ENCODE measurements around the gene CXCR3.
"Not testable (repeated sequence)": the region's sequence is repeated elsewhere in the genome, so short reads cannot be mapped to it uniquely, and the experiment has no call there.

The CXCR3 gene

DNA sequence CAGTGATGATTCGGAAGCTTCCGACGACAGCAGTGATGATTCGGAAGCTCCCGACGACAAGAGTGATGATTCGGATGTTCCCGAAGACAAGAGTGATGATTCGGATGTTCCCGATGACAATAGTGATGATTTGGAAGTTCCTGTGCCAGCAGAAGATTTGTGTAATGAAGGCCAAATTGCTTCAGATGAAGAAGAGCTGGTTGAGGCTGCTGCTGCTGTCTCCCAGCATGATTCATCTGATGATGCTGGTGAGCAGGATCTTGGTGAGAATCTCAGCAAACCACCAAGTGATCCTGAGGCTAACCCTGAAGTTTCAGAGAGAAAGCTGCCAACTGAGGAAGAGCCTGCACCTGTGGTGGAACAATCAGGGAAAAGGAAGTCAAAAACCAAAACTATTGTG, 14.2 kb downstream of the CXCR3 start:
- Mint-ChIP-seq H3K4me3 (no peak overlapping the region), H3K36me3 (peaks cover 38% of the 10 kb centered on the region), H3K9me3 (no peaks in the 10 kb centered on the region), H3K27me3 (no peaks in the 10 kb centered on the region), H3K4me1 (peaks cover 48% of the 10 kb centered on the region), H3K27ac (peak overlapping the region; percentile 65)

GRCh38 chrX:71603618-71604017, 14.7 kb downstream of the CXCR3 start:
- Mint-ChIP-seq H3K27me3 (no peaks in the 10 kb centered on the region), H3K36me3 (peaks cover 36% of the 10 kb centered on the region), H3K9me3 (no peaks in the 10 kb centered on the region), H3K4me3 (no peak overlapping the region), H3K4me1 (peaks cover 42% of the 10 kb centered on the region), H3K27ac (peak overlapping the region; percentile 98)

DNA sequence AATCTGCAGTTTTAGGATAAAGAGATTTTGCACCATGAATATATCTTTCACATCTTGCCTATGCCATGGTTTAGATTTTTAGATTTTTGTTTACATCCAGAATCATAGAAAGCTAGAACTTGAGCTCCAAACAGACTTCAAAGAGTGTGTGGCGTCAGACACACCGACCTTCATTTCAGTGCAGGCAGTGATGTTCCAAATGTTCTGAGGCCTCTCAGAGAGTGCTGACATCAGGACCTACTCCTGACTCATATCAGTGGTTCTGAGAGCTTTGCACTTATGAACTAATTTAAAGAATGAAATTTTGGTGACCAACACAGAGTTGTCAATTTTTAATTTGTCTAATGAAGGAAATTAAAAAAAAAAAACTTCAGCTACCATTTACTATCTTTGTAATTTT, 18.3 kb downstream of the CXCR3 start:
- Mint-ChIP-seq H3K36me3 (peaks cover 32% of the 10 kb centered on the region), H3K4me3 (no peak overlapping the region), H3K27ac (no peak overlapping the region), H3K9me3 (no peaks in the 10 kb centered on the region), H3K27me3 (no peaks in the 10 kb centered on the region), H3K4me1 (peaks cover 9% of the 10 kb centered on the region)

GRCh38 chrX:71593210-71593609, 25.1 kb downstream of the CXCR3 start:
- H3K4me1 Mint-ChIP-seq, H3K9me3 Mint-ChIP-seq, H3K4me3 Mint-ChIP-seq, H3K27ac Mint-ChIP-seq, H3K36me3 Mint-ChIP-seq, H3K27me3 Mint-ChIP-seq: not testable (repeated sequence)

GRCh38 chrX:71586929-71587328, 31.4 kb downstream of the CXCR3 start:
- peak overlapping the region; percentile 93 for H3K27ac Mint-ChIP-seq
- H3K27me3 Mint-ChIP-seq: no peaks in the 10 kb centered on the region
- H3K4me1 Mint-ChIP-seq: peaks cover 7% of the 10 kb centered on the region
- H3K36me3 Mint-ChIP-seq: peaks cover 6% of the 10 kb centered on the region
- H3K9me3 Mint-ChIP-seq: no peaks in the 10 kb centered on the region
- no peak overlapping the region for H3K4me3 Mint-ChIP-seq

GRCh38 chrX:71581210-71581609, 37.1 kb downstream of the CXCR3 start:
- Mint-ChIP-seq H3K4me3 (no peak overlapping the region), H3K27me3 (no peaks in the 10 kb centered on the region), H3K9me3 (no peaks in the 10 kb centered on the region), H3K4me1 (peaks cover 7% of the 10 kb centered on the region), H3K27ac (peak overlapping the region; percentile 35), H3K36me3 (peaks cover 5% of the 10 kb centered on the region)

DNA sequence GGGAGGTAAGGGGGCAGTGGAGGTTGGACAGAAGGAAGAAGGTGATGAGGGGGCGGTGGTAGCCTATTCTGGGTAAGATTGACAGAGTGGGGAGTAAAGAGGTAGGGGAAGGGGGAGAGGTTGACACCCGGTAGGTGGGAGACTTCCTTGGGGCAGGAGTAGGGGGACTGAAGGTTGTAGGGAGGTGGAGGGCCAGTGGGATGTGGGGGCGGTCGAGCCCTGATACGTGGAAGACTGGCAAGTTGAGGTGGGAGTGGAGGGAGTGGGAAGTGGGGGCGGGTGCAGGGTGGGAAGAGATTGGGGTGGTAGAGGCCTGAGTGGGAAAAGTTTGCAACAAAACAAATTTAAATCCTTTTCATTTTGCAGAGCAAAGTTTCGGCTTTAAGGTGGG, 38.3 kb downstream of the CXCR3 start:
- H3K36me3 Mint-ChIP-seq: peaks cover 5% of the 10 kb centered on the region
- no peak overlapping the region for H3K4me3 Mint-ChIP-seq
- H3K27ac Mint-ChIP-seq: peak overlapping the region; percentile 30
- H3K27me3 Mint-ChIP-seq: no peaks in the 10 kb centered on the region
- peaks cover 7% of the 10 kb centered on the region for H3K4me1 Mint-ChIP-seq
- no peaks in the 10 kb centered on the region for H3K9me3 Mint-ChIP-seq

GRCh38 chrX:71579136-71579989, 38.9 kb downstream of the CXCR3 start:
- H3K36me3 Mint-ChIP-seq: peaks cover 6% of the 10 kb centered on the region
- H3K27ac Mint-ChIP-seq: peak overlapping the region; percentile 30
- no peak overlapping the region for H3K4me3 Mint-ChIP-seq
- no peaks in the 10 kb centered on the region for H3K27me3 Mint-ChIP-seq
- H3K9me3 Mint-ChIP-seq: no peaks in the 10 kb centered on the region
- H3K4me1 Mint-ChIP-seq: peaks cover 7% of the 10 kb centered on the region

- Mint-ChIP-seq H3K9me3 (no peaks in the 10 kb centered on the region), H3K4me1 (peaks cover 7% of the 10 kb centered on the region), H3K27me3 (no peaks in the 10 kb centered on the region), H3K27ac (peak within 1 kb of the TSS; percentile 65), H3K36me3 (peaks cover 7% of the 10 kb centered on the region), H3K4me3 (no peak within 1 kb of the TSS)
Observed at GRCh38 chrX:71578253-71579135, 39.8 kb downstream of the CXCR3 start, which contains the start of gene GCNA. Gene GCNA, plus strand, starts transcription at chrX:71578437. Its CDS starts 2,385 bp downstream, at chrX:71580822.

DNA sequence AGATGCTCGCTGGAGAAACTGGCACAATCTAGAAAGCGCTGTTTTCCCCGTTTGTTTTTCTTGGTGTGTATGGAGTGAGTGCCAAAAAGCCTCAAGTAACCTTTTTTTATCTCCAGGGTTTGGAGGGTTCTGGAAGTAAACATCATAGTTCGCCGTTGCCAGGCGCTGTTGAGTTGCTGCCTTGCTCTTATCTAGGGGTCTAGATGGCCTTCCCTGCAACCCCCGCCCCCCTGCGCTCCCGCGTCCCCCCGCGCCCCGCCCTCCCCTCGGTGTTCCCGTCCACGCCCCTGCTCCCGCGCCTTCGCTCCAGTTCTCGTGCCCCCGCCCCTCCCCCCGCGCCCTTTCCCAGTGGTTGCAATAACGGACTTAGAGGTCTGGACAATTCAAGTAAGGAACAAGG, 40.6 kb downstream of the CXCR3 start:
- Mint-ChIP-seq H3K27ac (no peak overlapping the region), H3K27me3 (no peaks in the 10 kb centered on the region)

DNA sequence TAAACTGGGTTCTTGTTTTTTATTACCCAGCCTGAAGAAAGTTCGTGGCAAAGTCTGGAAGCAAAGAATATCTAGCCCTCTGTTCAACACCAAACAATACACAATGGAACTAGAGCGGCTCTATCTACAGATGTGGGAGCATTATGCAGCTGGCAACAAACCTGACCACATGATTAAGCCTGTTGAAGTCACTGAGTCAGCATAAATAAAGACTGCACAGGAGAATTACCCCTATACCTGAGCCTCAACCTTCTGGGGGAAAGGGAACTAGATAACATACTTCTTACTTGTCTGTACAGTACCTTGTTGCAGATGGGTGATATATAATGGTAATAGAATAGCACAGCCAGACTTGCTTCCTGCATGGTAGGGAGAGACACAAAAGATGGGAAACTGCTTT, 44.7 kb downstream of the CXCR3 start:
- no peak overlapping the region for H3K4me3 Mint-ChIP-seq
- no peaks in the 10 kb centered on the region for H3K27me3 Mint-ChIP-seq
- peaks cover 3% of the 10 kb centered on the region for H3K4me1 Mint-ChIP-seq
- H3K9me3 Mint-ChIP-seq: no peaks in the 10 kb centered on the region
- H3K36me3 Mint-ChIP-seq: peaks cover 3% of the 10 kb centered on the region
- H3K27ac Mint-ChIP-seq: peak overlapping the region; percentile 38

More for the DNA sequence above, 40.6 kb downstream of the CXCR3 start:
- Mint-ChIP-seq H3K36me3 (peaks cover 5% of the 10 kb centered on the region), H3K4me3 (no peak overlapping the region), H3K4me1 (peaks cover 5% of the 10 kb centered on the region), H3K9me3 (no peaks in the 10 kb centered on the region)

- not testable (repeated sequence) for H3K4me1 Mint-ChIP-seq, H3K27ac Mint-ChIP-seq
Observed at GRCh38 chrX:71571390-71571789, 46.9 kb downstream of the CXCR3 start.

More at GRCh38 chrX:71571390-71571789, 46.9 kb downstream of the CXCR3 start:
- H3K4me3 Mint-ChIP-seq, H3K27me3 Mint-ChIP-seq, H3K36me3 Mint-ChIP-seq, H3K9me3 Mint-ChIP-seq: not testable (repeated sequence)
